HTERT RPE-1 (cell line): ENCODE measurements around the gene RAB11FIP3.
"Not testable (repeated sequence)": the region's sequence is repeated elsewhere in the genome, so short reads cannot be mapped to it uniquely, and the experiment has no call there.

Source experiments
- in situ Hi-C: fragments of 300-500 bp; cut with MboI; formaldehyde crosslinking; loops from 4 replicates; pipeline ENCODE4 v1.14.3; 2020; ENCODE audit warnings: low sequenced_read_pairs

RAB11FIP3 gene

DNA sequence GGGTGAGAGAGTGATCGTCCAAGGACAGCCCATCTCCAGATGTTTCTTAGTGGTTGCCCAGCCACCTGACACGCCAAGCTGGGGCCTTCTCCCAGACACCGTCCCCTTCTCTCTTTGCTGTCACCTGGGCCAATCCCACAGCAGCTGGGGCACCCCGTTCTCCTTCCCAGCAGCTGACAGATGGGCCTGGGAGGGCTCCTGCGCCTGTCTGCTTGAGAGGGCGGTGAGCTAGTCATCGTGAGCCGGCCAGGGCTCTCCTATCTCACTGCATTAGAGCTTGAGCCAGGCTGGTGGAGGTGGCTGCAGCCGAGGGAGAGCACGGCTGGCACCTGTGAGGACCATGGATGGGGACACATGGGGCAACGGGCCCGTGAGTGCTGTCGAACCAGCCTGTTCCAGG lies 41.2 kb downstream of the RAB11FIP3 start:
- in situ Hi-C loops: no loop called here

DNA sequence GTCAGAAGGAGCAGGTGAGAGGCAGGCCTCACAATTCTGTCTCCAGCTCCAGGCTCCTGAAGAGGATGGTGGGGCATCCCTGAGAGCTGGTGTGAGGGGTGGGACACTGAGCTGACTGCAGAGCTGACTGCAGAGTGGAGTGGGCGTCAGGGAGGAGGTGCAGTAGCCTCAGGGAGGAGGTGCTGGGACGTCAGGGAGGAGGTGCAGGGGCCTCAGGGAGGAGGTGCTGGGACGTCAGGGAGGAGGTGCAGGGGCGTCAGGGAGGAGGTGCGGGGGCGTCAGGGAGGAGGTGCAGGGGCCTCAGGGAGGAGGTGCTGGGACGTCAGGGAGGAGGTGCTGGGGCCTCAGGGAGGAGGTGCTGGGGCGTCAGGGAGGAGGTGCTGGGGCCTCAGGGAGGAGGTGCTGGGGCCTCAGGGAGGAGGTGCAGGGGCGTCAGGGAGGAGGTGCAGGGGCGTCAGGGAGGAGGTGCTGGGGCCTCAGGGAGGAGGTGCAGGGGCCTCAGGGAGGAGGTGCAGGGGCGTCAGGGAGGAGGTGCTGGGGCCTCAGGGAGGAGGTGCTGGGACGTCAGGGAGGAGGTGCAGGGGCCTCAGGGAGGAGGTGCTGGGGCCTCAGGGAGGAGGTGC lies 41.9 kb downstream of the RAB11FIP3 start:
- in situ Hi-C loops: not testable (repeated sequence)

DNA sequence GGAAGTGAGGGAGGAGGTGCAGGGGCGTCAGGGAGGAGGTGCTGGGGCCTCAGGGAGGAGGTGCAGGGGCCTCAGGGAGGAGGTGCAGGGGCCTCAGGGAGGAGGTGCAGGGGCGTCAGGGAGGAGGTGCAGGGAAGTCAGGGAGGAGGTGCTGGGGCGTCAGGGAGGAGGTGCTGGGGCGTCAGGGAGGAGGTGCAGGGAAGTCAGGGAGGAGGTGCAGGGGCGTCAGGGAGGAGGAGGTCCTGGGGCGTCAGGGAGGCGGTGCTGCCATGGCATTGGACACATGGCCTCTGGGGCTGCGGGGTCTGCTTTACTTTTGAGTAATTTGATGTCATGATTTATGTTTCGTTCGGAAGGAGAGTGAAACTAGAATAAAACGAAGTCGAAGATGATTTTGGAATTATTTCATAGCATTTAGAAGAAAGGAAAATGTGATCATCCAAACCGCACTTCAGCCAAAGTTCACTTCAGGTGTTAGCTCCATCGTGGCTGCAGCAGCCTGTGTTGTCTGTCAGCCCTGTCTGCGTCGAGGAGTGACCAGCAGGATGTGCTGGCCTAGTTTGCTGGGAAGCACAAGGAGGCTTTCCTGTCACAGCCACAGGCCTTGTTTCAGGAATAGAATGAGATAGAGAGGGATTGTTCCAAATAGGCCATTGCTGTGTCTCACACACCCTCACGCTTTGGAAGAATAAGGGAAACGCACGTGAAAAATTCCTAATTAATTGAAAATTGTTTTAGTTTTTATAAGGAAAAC lies 42.8 kb downstream of the RAB11FIP3 start:
- in situ Hi-C loops: no loop called here

DNA sequence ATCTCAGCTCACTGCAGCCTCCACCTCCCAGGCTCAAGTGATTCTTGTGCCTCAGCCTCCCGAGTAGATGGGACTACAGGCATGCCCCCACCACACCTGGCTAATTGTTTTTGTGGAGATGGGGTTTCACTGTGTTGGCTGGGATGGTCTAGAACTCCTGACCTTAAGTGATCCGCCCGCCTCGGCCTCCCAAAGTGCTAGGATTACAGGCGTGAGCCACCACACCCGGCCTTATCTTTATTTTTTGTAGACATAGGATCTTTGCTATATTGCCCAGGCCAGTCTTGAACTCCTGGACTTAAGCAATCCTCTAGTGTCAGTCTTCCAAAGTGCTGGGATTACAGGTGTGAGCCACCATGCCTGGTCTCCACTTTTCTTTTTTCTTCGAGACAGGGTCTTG lies 44.0 kb downstream of the RAB11FIP3 start:
- in situ Hi-C loops: not testable (repeated sequence)

DNA sequence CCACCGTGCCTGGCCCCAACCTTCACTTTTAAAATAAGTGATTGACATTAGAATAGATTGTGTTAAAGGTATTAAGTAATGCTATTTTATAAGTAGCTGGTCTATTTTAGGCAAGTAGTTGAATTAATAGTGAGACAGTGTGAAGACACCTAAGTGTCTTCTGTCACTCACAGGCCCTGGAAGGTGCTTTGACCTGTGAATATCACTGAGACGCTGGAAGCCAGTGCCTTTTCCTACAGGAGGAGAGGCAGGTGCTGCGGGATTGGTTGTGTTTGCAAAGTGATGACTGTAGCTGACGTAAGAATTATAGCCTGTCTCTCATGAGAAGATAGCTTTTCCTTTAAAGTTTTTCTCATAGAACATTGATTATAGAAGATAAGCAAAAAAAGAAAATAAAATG lies 45.0 kb downstream of the RAB11FIP3 start:
- in situ Hi-C loops: no loop called here

DNA sequence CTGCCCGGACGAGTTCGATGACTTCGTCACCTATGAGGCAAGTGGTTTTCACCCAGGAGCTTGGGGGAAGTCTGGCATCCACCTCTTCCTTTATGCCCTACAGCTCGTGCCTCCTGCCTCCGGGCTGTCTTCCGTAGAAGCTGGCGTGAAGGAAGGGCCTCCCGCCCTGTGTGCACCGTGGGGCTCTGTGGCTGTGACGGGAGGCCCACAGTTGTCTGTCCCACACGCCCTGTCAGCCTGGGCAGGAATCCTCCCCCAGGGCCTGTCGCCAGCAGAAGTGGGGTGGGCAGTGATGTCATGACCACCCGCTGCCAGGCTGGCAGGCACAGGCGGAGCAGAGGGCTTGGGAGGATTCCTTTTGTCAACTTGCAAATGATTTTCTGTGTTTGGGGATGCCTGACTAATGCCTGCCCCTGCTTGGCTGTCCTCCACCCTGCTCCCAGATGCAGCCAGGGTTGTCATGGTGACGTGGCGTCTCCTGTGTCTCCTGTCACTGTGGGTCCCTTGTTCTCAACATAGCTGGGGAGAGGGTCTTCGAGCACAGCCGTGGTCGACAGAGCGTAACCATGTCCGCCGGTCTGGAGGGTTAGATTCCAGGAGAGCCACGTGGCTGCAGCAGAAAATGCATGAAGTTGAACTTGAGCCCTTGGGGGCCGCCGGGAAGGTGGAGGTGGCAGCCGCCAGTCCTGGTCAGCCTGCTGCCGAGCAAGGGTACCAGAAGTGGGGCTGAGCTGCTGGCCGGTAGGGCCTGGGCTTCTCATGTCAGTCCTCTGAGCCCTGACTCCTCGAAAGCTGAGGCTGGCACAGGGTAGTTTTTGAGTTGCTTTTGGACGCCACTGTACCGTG lies 46.1 kb downstream of the RAB11FIP3 start:
- in situ Hi-C loops: no loop called here

DNA sequence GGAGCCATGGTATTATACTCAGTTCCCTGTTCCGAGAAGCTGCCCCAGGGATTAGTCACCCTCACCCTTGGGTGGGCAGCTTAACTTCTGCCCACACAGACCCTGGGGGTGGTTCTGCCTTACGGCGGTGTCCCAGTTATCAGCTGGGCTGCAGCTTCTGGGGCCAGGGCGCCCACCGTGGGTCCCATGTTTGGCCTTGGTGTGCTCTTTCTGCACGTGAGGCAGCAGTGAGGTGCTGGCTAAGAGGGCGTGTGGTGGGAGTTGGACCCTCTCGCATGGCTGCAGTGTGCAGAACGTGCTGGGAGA lies 46.7 kb downstream of the RAB11FIP3 start:
- in situ Hi-C loops: no loop called here

DNA sequence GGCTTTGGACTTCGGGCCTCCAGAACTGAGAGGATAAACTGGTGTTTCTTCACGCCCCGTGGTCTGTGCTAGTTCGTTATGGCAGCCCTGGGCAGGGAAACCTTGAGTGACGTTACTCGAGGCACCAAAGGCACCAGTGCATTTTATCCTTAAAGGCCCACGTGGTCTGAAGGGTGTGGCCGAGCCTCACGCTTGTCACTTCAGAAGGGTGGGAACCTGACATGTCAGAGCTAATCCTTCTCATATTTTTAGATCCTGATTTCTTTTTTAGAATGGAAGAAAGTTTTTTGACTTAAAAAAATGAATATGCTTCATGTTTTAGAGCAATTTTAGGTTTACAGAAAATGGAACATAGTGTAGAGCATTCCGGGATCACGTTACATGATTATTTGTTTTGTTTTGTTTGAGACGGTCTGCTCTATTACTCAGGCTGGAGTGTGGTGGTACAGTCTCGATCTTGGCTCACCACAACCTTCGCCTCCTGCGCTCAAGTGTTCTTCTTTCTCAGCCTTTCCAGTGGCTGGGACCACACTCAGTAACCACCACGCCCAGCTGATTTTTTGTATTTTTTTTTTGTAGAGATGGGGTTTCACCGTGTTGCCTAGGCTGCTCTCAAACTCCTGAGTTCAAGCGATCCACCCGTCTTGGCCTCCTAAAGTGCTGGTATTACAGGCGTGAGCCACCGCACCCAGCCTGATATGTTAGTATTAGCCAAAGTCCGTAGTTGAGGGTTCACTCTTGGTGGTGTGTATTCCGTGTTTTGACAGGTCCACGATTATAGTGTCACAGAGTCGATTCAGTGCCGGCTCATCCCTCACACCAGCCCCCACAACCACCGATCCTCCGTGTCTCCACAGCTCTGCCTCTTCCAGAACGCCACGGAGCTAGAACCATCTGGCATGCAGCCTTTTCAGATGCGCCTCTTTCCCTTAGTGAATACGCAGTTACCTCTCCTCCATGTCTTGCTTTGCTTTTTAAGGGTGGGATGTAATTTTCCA lies 47.9 kb downstream of the RAB11FIP3 start:
- in situ Hi-C loops: no loop called here

DNA sequence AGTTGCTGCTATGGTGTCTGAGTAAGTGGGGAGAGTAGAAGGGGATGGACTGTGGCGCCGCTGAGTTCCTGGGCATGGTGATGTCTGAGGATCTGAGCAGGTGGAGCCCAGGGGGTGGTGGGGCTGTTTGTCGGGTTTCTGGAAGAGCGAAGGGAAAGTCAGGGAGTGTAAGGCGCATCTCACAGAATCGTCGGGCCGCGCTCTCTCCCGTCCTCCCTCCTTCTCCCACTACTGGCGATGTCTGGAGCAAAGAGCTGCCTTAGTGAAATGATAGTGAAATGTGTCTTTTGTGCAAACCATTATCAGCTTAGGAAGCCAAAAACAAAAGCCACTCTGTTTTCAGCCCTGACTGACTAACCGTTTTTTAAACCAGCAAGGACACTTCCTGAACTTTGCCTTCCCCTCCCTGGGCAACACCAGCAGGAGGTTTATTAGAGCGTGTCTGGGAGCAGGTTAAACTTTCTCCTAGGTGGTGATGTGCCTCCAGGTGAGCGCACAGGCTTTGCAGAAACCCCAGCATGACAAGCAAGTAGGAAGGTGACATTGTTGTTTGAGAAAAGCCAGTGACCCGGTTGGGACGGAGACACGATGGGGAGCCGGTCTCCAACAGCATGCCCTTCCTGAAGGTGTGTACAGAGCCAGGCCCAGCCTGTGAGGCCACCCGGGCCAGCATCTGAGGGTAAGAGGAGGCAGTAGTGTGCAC lies 49.1 kb downstream of the RAB11FIP3 start:
- in situ Hi-C loops: no loop called here

DNA sequence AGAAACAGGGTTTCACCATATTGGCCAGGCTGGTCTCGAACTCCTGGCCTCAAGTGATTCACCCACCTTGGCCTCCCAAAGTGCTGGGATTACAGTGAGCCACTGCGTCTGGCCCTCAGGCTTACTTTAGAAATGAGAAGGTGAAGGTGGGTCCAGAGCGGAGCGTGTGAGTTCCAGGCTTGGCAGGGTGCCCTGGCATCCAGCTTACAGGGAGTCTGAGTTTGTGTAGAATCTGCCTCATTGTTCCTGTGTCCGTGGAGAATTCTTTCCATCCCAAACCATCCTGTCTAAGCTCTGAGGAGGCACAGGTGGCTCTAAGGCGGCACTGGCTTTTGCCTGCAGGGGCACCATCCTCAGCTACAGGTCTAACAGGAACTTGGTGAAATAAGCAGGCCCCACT lies 50.6 kb downstream of the RAB11FIP3 start:
- in situ Hi-C loops: no loop called here

DNA sequence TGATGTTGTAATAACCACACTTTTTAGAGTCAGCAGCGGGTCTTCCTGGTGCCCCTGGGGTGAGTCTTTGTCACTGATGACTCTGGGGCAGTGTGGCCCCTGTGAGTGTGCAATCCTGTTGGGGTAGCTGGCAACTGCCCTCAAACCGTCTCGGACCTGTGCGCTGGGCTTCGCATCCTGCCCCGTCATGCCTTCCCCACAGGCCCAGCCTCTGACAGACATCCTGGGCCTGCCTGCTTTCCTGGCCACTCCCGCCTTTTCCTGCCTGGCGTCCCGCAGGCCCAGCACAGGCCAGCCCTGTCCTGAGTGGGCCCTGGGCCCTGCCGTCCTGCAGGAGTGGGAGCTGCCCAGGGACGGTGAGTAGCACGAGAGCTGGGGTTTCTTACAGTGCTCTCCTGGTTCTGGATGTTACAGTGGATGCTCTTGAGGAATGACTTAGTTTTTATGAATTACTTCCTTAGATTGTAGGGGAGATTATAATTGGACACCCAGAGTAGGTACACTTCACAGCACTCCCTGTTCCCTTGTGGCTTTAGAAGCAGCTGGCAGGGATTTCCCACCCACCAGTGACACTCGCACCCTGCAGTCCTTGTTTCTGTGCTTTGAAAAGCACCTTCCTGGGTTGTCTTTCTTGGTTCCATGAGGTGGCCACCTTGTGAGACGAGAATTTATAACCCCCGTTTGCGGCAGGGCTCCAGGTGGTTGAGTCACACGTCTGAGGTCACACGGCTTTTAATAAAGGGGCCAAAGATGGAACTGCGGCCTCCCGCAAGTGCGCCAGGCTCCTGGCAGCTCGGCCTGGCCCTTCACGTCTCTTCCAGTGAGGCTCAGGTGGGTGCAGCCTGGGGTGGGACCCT lies 52.1 kb downstream of the RAB11FIP3 start:
- in situ Hi-C loops: no loop called here

DNA sequence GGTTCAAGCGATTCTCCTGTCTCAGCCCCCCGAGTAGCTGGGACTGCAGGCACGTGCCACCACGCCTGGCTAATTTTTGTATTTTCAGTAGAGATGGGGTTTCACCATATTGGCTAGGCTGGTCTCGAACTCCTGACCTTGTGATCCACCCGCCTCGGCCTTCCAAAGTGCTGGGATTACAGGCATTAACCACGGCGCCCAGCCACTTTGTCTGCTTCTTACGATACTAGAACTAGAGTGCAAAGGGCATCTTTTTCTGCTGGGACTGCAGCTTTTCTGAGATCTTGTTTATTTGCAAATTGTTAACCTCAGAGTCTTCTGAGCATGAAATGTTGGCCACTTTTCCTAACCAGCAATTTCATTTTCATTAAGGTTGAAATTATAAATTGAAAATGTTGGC lies 52.8 kb downstream of the RAB11FIP3 start:
- in situ Hi-C loops: not testable (repeated sequence)

DNA sequence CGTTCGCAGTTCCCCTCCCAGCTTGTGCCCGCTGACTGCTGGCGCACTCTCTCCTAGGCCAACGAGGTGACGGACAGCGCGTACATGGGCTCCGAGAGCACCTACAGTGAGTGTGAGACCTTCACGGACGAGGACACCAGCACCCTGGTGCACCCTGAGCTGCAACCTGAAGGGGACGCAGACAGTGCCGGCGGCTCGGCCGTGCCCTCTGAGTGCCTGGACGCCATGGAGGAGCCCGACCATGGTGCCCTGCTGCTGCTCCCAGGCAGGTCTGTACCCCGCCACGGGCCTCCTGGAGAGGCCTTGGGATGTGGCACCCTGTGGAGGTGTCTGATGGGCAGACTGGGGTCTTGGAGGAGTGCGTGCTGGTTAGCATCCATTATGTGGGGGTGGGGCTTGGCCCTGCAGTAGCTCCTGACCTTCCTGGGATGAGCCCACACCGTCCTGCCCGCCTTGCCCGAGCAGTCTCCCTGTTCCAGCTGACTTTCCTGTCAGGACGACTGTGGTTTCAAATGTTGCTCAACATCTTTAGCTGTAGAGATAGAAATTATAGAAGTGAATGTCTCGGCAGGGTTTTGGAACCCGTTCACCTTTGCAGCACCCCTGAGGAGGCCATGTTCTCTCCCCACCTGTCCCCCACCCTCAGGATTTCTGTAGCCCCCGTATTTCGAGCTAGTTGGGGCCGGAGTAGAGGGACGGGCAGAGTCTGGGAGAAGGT lies 57.2 kb downstream of the RAB11FIP3 start:
- in situ Hi-C loops: no loop called here

DNA sequence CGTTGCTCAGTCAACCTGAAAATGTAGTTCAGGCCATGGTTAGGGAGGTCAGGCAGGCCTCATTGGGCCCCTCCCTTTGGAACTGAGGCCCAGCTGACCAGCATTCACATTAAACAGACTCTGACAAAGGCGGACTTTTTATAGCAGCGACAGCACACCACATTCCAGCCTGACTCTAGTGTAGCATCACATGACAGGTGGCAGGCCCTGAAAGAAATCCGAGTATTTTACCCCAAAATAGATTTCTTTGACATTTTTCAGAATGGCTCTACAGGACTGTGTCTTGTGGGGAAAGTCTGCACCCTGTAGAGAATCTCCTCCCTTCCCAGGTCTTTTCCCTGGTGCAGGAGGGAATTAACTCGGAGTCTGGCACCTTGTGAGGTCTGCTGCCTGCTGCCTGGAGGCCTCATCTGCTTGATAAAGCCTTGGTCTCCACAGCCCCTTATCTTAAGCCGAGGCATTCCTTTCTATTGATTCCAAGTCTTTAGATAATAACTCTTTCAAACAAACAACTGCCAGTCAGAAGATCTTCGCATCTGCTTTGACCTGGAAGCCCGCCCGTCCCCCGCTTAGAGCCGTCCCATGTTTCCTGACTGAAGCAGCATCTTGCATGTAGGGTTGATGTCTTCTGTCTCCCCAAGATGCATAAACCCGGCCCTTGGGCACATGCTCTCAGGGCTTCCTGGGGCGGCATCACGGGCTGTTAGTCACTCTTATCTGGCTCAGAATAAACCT lies 58.1 kb downstream of the RAB11FIP3 start:
- in situ Hi-C loops: no loop called here

DNA sequence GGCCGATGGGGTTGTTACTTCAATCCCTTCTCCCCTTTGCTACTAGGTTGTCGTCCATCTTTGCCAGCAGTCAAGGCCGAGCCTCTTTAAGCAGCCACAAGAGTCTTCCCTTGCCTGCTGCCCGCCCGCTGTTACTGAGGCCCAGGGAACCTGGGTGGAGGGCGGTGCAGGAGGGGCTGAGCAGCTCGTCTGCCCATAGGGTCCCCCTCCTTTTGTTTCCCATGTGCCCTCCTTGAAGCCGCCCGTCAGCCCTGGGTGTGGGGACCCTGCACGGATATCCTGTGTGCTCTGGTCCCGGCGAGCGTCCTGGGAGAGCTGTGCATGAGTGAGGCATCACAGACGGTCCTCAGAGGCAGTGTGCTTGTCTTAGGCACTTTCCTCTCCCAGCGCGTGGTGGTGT lies 64.2 kb downstream of the RAB11FIP3 start:
- in situ Hi-C loops: no loop called here

DNA sequence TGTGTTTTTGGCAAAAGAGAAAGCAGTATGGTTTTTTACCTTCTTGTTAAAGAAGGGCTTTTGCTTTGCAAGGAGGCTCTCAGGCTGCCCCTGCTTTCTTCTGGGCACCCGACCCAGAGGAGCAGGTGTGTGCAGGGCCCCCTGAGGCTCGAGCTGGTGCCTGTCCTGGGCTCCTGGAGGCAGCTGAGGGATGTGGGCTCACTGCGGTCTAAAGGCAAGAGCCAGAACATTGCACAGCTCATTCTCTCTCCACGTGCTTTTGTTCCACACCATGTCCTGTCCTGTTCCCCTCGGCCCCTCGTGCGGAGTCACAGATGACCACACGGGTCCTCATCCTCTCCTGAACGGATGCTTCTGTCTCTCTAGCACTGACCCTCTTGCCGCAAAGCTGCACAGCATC lies 65.3 kb downstream of the RAB11FIP3 start:
- in situ Hi-C loops: no loop called here

DNA sequence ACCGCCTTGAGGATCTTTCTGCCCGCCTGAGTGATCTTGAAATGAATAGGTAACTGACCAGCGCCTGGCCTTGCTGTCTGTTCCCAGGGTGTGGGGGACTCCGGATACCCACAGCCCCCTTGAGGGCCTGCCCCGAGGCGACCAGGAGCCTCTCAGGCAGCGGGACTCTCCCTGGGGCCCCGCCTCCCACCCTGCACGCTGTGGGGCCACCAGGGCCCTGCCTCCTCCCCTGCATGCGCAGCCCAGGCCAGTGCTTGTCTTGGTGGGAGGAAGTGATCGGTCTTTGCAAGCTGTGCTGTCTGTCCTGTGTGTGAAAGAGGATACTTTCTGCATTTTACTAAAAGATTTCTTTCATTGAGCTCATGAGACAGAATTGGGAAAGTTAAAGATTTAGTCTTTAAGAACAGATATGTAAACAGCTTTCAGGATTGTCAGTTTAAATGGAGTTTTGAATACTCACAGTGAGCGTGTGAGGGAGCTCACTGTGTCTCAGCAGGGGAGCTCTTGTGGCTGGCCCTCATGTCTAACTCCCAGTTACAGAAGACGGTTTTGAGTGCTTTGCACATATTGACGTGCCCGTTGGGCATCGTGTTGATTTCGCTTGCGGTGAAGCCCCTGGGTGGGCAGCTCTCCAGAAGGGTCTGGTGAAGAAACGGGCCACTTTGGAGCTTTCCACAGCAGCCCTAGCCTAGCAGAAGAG lies 65.9 kb downstream of the RAB11FIP3 start:
- in situ Hi-C loops: no loop called here
